Measurements from ENCODE around the gene COL10A1. TPM values are rescaled to one million over a fixed set of nuclear protein-coding genes. Genes with fewer than 3 reads are reported as not detected.

Gene COL10A1
- total and polyA plus RNA-seq, 2 donors (not counting 3 experiments of a cell fraction or from before 2014, with no cell fraction given), result not detected

- peaks cover 14% of the 10 kb centered on the region for H3K4me1 ChIP-seq (ENCODE audit: control insufficient read depth, extremely low read depth, insufficient read depth, low read length)
- intact Hi-C loops (cut with micrococcal nuclease) (no loop called here), dilution Hi-C loops (cut with MboI; ENCODE audit: extremely low pct_ligation_motif_present, low sequenced_read_pairs) (no loop called here)
- no peak overlapping the region for H3K27ac ChIP-seq (ENCODE audit: insufficient read depth, low read depth, low read length)
- no peak overlapping the region for H3K9ac ChIP-seq (replicated peaks; ENCODE audit: extremely low read depth, insufficient read depth, low read length)
- DNase-seq (ENCODE audit: low read depth, low spot score) (no peak), FAIRE-seq (no peak)
- BruUV-seq (replicated peaks), result no TSS peak
- H3K27me3 ChIP-seq (ENCODE audit: control insufficient read depth in 2 of 2, insufficient read depth in 2 of 2, low read length in 2 of 2), result peaks cover 0 to 3% of the 10 kb centered on the region in 2 experiments
- CTCF ChIA-PET, result interaction anchor here (3.0 to 4.0 kb wide), 2 partner anchors 9 to 92 kb away, joined by 33 to 43 read pairs; no protein-coding TSS in a partner anchor
- H2AFZ ChIP-seq (ENCODE audit: low read depth, low read length), result no peak overlapping the region
- no peaks in the 10 kb centered on the region for H3K79me2 ChIP-seq (ENCODE audit: control insufficient read depth, insufficient read depth, low read length)
- TF ChIP-seq, protein P1, sequence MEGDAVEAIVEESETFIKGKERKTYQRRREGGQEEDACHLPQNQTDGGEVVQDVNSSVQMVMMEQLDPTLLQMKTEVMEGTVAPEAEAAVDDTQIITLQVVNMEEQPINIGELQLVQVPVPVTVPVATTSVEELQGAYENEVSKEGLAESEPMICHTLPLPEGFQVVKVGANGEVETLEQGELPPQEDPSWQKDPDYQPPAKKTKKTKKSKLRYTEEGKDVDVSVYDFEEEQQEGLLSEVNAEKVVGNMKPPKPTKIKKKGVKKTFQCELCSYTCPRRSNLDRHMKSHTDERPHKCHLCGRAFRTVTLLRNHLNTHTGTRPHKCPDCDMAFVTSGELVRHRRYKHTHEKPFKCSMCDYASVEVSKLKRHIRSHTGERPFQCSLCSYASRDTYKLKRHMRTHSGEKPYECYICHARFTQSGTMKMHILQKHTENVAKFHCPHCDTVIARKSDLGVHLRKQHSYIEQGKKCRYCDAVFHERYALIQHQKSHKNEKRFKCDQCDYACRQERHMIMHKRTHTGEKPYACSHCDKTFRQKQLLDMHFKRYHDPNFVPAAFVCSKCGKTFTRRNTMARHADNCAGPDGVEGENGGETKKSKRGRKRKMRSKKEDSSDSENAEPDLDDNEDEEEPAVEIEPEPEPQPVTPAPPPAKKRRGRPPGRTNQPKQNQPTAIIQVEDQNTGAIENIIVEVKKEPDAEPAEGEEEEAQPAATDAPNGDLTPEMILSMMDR (IDR thresholded peaks at IDR 0.05; ENCODE audit: extremely low read depth in 1 of 2, insufficient read depth in 1 of 2, low read depth in 1 of 2, low read length in 2 of 2), result no peak
- TF ChIP-seq MYC (IDR thresholded peaks at IDR 0.05; ENCODE audit: low read depth, low read length) (no peak), EZH2 (IDR thresholded peaks at IDR 0.05; ENCODE audit: borderline replicate concordance, low read depth, low read length, severe bottlenecking) (no peak), POLR2A (IDR thresholded peaks at IDR 0.05; ENCODE audit: low read depth, low read length) (no peak), GATA2 (IDR thresholded peaks at IDR 0.05; ENCODE audit: insufficient read depth, insufficient read length, low read depth, low read length) (no peak), POLR2AphosphoS5 (IDR thresholded peaks at IDR 0.05; ENCODE audit: insufficient read depth, low read depth, low read length) (no peak), FOS (IDR thresholded peaks at IDR 0.05; ENCODE audit: borderline replicate concordance, insufficient read depth, low read length) (no peak), MAX (IDR thresholded peaks at IDR 0.05; ENCODE audit: insufficient read depth, insufficient read length) (no peak), JUN (IDR thresholded peaks at IDR 0.05; ENCODE audit: borderline replicate concordance, insufficient read depth, insufficient read length, low read depth) (no peak)
- H3K36me3 ChIP-seq (ENCODE audit: control insufficient read depth in 2 of 2, extremely low read depth in 1 of 2, insufficient read depth in 2 of 2, low read length in 2 of 2), result no peaks in the 10 kb centered on the region
- no peaks in the 10 kb centered on the region for H3K9me3 ChIP-seq (replicated peaks; ENCODE audit: control insufficient read depth, insufficient read depth, low read length)
- no peaks in the 10 kb centered on the region for H3K9me1 ChIP-seq (replicated peaks; ENCODE audit: control insufficient read depth, extremely low read depth, insufficient read depth, low read length)
- no peak overlapping the region for H3K4me3 ChIP-seq (replicated peaks in 1 of 3; ENCODE audit: insufficient read depth in 1 of 3, low read depth in 1 of 3, low read length in 3 of 3)
- H3K4me2 ChIP-seq (ENCODE audit: insufficient read depth, low read length), result no peak overlapping the region
- H4K20me1 ChIP-seq (replicated peaks; ENCODE audit: control insufficient read depth, extremely low read depth, insufficient read depth, low read length), result no peaks in the 10 kb centered on the region
- POLR2A ChIA-PET, result no interaction called here
Measured at GRCh38 chr6:116102873-116103272, 23.1 kb downstream of the COL10A1 start.

All from endothelial cell of umbilical vein (primary cell).